H1 (cell line): ENCODE results near the gene OSBPL3. TPM values are rescaled to one million over a fixed set of nuclear protein-coding genes. Genes with fewer than 3 reads are reported as not detected.

ENCODE experiments used
- CTCF ChIA-PET: fragments of 300-600 bp; sonication (Branson Sonifier 250); formaldehyde crosslinking; loops from one replicate; lab custom pipeline; 2021; ENCODE audit not compliant: partially characterized antibody; lab: Charles Lee
- POLR2A ChIA-PET: fragments of 300-600 bp; sonication (Branson Sonifier 250); formaldehyde crosslinking; loops from one replicate; lab custom pipeline; 2021; ENCODE audit warnings: inconsistent platforms; ENCODE audit not compliant: partially characterized antibody; lab: Charles Lee
- DNase-seq, 2 experiments: peaks; one replicate each; pipeline versions ENCODE4 v3.0.0 to v3.0.0-alpha.2; 2010 to 2022; ENCODE audit warnings: low spot score in 2 of 2, low read depth in 1 of 2, mixed read lengths in 1 of 2
- FAIRE-seq: peaks from 2 replicates; lab custom pipeline; 2011; peaks lifted over from hg19 to GRCh38; lab: Jason Lieb, UNC
- H2AFZ ChIP-seq: 2 replicates; pipeline ENCODE4 v1.8.1; 2012; ENCODE audit warnings: low read length, inconsistent platforms
- H2AK5ac ChIP-seq: 2 replicates; pipeline ENCODE4 v1.6.1; 2013; ENCODE audit warnings: low read depth, low read length
- H2BK120ac ChIP-seq: replicated peaks from 2 replicates; pipeline ENCODE3; 2013; ENCODE audit warnings: low read depth, low read length, inconsistent platforms
- H2BK12ac ChIP-seq: 2 replicates; pipeline ENCODE4 v1.6.1; 2013; ENCODE audit warnings: low read depth, low read length
- H2BK15ac ChIP-seq: 2 replicates; pipeline ENCODE4 v1.6.1; 2013; ENCODE audit warnings: low read length
- H2BK20ac ChIP-seq: 2 replicates; pipeline ENCODE4 v1.6.1; 2013; ENCODE audit warnings: low read length
- H2BK5ac ChIP-seq: 2 replicates; pipeline ENCODE4 v1.6.1; 2013; ENCODE audit warnings: low read depth, low read length
- H3K14ac ChIP-seq: 2 replicates; pipeline ENCODE4 v1.6.1; 2013; ENCODE audit warnings: inconsistent platforms; ENCODE audit not compliant: insufficient read length
- H3K18ac ChIP-seq: 2 replicates; pipeline ENCODE4 v1.6.1; 2013; ENCODE audit warnings: low read length; ENCODE audit errors: extremely low read depth
- H3K23ac ChIP-seq: 2 replicates; pipeline ENCODE4 v1.6.1; 2013; ENCODE audit warnings: inconsistent platforms; ENCODE audit not compliant: insufficient read length
- H3K23me2 ChIP-seq: 2 replicates; pipeline ENCODE4 v1.6.1; 2013; ENCODE audit warnings: low read depth, low read length
- H3K27ac ChIP-seq: 2 replicates; pipeline ENCODE4 v1.6.1; 2011; ENCODE audit warnings: low read depth, low read length, inconsistent platforms
- H3K27me3 ChIP-seq, 4 experiments: replicated peaks in 1 of 4; 1 replicate in 1 of 4; 2 replicates in 3 of 4; pipeline versions ENCODE4 v1.6.1 to v1.8.1; 2011 to 2013; ENCODE audit warnings: low read length in 3 of 4, mild to moderate bottlenecking in 3 of 4, inconsistent platforms in 2 of 4, mixed read lengths in 2 of 4, moderate library complexity in 1 of 4; ENCODE audit not compliant: control insufficient read depth in 3 of 4, insufficient read depth in 3 of 4; ENCODE audit errors: extremely low read depth in 1 of 4
- H3K36me3 ChIP-seq, 4 experiments: 2 replicates each; pipeline versions ENCODE4 v1.6.1 to v1.8.1; 2011 to 2013; ENCODE audit warnings: mild to moderate bottlenecking in 4 of 4, low read length in 3 of 4, moderate library complexity in 2 of 4, control low read depth in 1 of 4, inconsistent platforms in 1 of 4; ENCODE audit not compliant: insufficient read depth in 4 of 4, control insufficient read depth in 2 of 4
- H3K4ac ChIP-seq: replicated peaks from 2 replicates; pipeline ENCODE3; 2013; ENCODE audit warnings: low read length, low read depth, mixed read lengths, inconsistent platforms; ENCODE audit not compliant: insufficient read length
- H3K4me1 ChIP-seq, 4 experiments: replicated peaks in 1 of 4; 1 replicate in 1 of 4; 2 replicates in 3 of 4; pipeline versions ENCODE4 v1.6.1 to v1.8.1; 2011 to 2013; ENCODE audit warnings: low read length in 3 of 4, inconsistent platforms in 2 of 4, mixed read lengths in 1 of 4; ENCODE audit not compliant: insufficient read depth in 4 of 4, control insufficient read depth in 3 of 4
- H3K4me2 ChIP-seq, 2 experiments: 2 replicates each; pipeline versions ENCODE4 v1.6.1 to v1.8.1; 2011 to 2013; ENCODE audit warnings: low read depth in 2 of 2, low read length in 2 of 2, control low read depth in 1 of 2, inconsistent platforms in 1 of 2, mild to moderate bottlenecking in 1 of 2; ENCODE audit not compliant: insufficient read depth in 1 of 2
- H3K4me3 ChIP-seq, 4 experiments: fragments of 200-600, 300-600 bp in 1 of 4; sonication (generic), shearing (Covaris generic), sonication (Bioruptor Twin) in 1 of 4; 2 replicates each; pipeline versions ENCODE4 v1.5.1 to v1.8.1; 2011 to 2016; ENCODE audit warnings: low read length in 4 of 4, low read depth in 3 of 4, control low read depth in 2 of 4, inconsistent platforms in 2 of 4, mild to moderate bottlenecking in 2 of 4, mixed read lengths in 1 of 4, moderate library complexity in 1 of 4; ENCODE audit not compliant: insufficient read depth in 2 of 4; ENCODE audit errors: extremely low read depth in 1 of 4
- H3K56ac ChIP-seq: replicated peaks from 2 replicates; pipeline ENCODE3; 2013; ENCODE audit warnings: low read depth, mild to moderate bottlenecking, mixed read lengths, low read length, inconsistent platforms; ENCODE audit not compliant: insufficient read length
- H3K79me1 ChIP-seq: 2 replicates; pipeline ENCODE4 v1.6.1; 2013; ENCODE audit warnings: low read depth, low read length, control low read depth
- H3K79me2 ChIP-seq, 2 experiments: 2 replicates each; pipeline versions ENCODE4 v1.6.1 to v1.8.1; 2012 to 2013; ENCODE audit warnings: low read length in 2 of 2, mild to moderate bottlenecking in 2 of 2, inconsistent platforms in 1 of 2; ENCODE audit not compliant: insufficient read depth in 2 of 2, control insufficient read depth in 1 of 2
- H3K9ac ChIP-seq, 4 experiments: replicated peaks in 1 of 4; 1 replicate in 1 of 4; 2 replicates in 3 of 4; pipeline versions ENCODE4 v1.6.1 to v1.8.1; 2011 to 2013; ENCODE audit warnings: low read depth in 3 of 4, low read length in 3 of 4, control low read depth in 2 of 4, mild to moderate bottlenecking in 2 of 4, moderate library complexity in 2 of 4, inconsistent platforms in 1 of 4; ENCODE audit errors: extremely low read depth in 1 of 4
- H3K9me3 ChIP-seq, 2 experiments: 2 replicates each; pipeline versions ENCODE4 v1.6.1 to v1.8.1; 2012 to 2013; ENCODE audit warnings: mild to moderate bottlenecking in 2 of 2, moderate library complexity in 2 of 2, control low read depth in 1 of 2, inconsistent platforms in 1 of 2, low read depth in 1 of 2, low read length in 1 of 2, mixed read lengths in 1 of 2; ENCODE audit not compliant: insufficient read depth in 2 of 2
- H4K20me1 ChIP-seq, 2 experiments: replicated peaks in 1 of 2; 2 replicates each; pipeline versions ENCODE3 to v1.8.1; 2011 to 2013; ENCODE audit warnings: inconsistent platforms in 2 of 2, low read length in 2 of 2, mild to moderate bottlenecking in 1 of 2; ENCODE audit not compliant: insufficient read depth in 2 of 2, control insufficient read depth in 1 of 2
- H4K5ac ChIP-seq: 2 replicates; pipeline ENCODE4 v1.6.1; 2013; ENCODE audit warnings: low read length, low read depth, mixed read lengths, inconsistent platforms; ENCODE audit not compliant: insufficient read length
- H4K8ac ChIP-seq: 2 replicates; pipeline ENCODE4 v1.8.0; 2013; ENCODE audit warnings: mild to moderate bottlenecking, moderate library complexity, low read length, inconsistent platforms; ENCODE audit not compliant: insufficient read depth; ENCODE audit errors: extremely low read depth
- H4K91ac ChIP-seq: replicated peaks from 2 replicates; pipeline ENCODE3; 2013; ENCODE audit warnings: low read length, mixed read lengths, inconsistent platforms; ENCODE audit not compliant: insufficient read length
- BRCA1 ChIP-seq: IDR thresholded peaks from 2 replicates; pipeline ENCODE4 v1.6.1; 2012; ENCODE audit warnings: low read depth, low read length, improper control_type of control experiment
- GABPA ChIP-seq: IDR thresholded peaks from 2 replicates; pipeline ENCODE4 v1.6.1; 2011; ENCODE audit warnings: mild to moderate bottlenecking, low read length, moderate library complexity, borderline replicate concordance; ENCODE audit not compliant: insufficient read depth
- RBBP5 ChIP-seq: IDR thresholded peaks from 2 replicates; pipeline ENCODE4 v1.7.1; 2012; ENCODE audit warnings: low read depth, mild to moderate bottlenecking, inconsistent platforms, low read length, moderate library complexity, borderline replicate concordance
- polyA plus RNA-seq, 7 experiments: library from polyadenylated mRNA; depleted of rRNA in 3 of 7; stranded (reverse) in 5 of 7; unstranded in 2 of 7; fragments of >200 nt in 5 of 7; fragments of 200-250 nt in 2 of 7; gene quantifications; 1 replicate in 5 of 7; 2 replicates in 1 of 7; 4 replicates in 1 of 7; pipeline versions ENCODE4 v1.2.1 to v1.2.3, GENCODE V29; 2011 to 2013; ENCODE audit warnings: missing spikeins in 2 of 7, mixed read lengths in 2 of 7
- total RNA-seq: library from RNA; stranded (reverse); fragmentation: NEBNext Ultra II Directional; extraction: Animal tissue kit (Norgen Biotek cat#: 25700); gene quantifications from 2 replicates; pipeline ENCODE4 v1.2.1, GENCODE V29; 2021

OSBPL3 gene
- total and polyA plus RNA-seq, 2 of the 8 experiments (the other 6 are each of a cell fraction or from before 2014, with no cell fraction given): 2.8 to 13.9 TPM

DNA sequence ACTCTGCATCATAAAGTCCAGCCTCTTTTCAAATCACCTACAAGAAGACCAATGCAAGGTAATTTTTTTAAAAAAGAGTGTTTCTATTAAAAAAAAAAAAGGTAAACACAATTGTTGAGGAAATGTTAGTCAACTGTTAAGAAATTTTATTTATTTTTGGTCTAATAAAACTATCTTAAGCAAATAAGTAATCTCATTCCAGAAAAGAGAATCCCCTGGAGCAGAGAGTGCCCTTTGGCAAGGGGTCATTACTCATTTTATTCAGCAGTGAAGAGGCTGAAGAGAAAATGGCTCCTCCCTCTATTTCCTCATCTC, 159.3 kb downstream of the OSBPL3 start:
- no peaks in the 10 kb centered on the region for H3K4me1 ChIP-seq
- no peak overlapping the region for H3K9ac ChIP-seq
- no peaks in the 10 kb centered on the region for H4K20me1 ChIP-seq
- H3K14ac ChIP-seq: no peak overlapping the region
- no peaks in the 10 kb centered on the region for H3K79me1 ChIP-seq
- no peak overlapping the region for H3K4me3 ChIP-seq
- H3K79me2 ChIP-seq: no peaks in the 10 kb centered on the region
- H3K9me3 ChIP-seq: no peaks in the 10 kb centered on the region
- H3K27me3 ChIP-seq: no peaks in the 10 kb centered on the region
- H2BK5ac ChIP-seq: no peak overlapping the region
- no peak overlapping the region for H3K56ac ChIP-seq
- no peak overlapping the region for H4K8ac ChIP-seq
- H3K23ac ChIP-seq: no peak overlapping the region
- POLR2A ChIA-PET: no interaction called here
- no peak overlapping the region for H2BK20ac ChIP-seq
- H2BK15ac ChIP-seq: no peak overlapping the region
- no peak overlapping the region for H2BK120ac ChIP-seq
- no peak overlapping the region for H3K4ac ChIP-seq
- no peak overlapping the region for H4K91ac ChIP-seq
- no peak overlapping the region for H3K18ac ChIP-seq
- H3K36me3 ChIP-seq: no peaks in the 10 kb centered on the region
- H3K4me2 ChIP-seq: no peak overlapping the region
- no peak overlapping the region for H2BK12ac ChIP-seq
- FAIRE-seq: no peak
- no peaks in the 10 kb centered on the region for H3K23me2 ChIP-seq
- H4K5ac ChIP-seq: no peak overlapping the region
- DNase-seq: no peak
- CTCF ChIA-PET: interaction anchor here (0.6 to 6.1 kb wide), 27 partner anchors 8 to 304 kb away, joined by 3 to 80 read pairs (median 4); partner anchors contain the start of gene OSBPL3
- H3K27ac ChIP-seq: no peak overlapping the region
- H2AFZ ChIP-seq: no peak overlapping the region
- H2AK5ac ChIP-seq: no peak overlapping the region
- TF ChIP-seq BRCA1 (no peak), GABPA (no peak), RBBP5 (no peak)
